ENCODE measurements around the gene XYLT2. TPM values are rescaled to one million over a fixed set of nuclear protein-coding genes. Genes with fewer than 3 reads are reported as not detected.

The XYLT2 gene
- total and polyA plus RNA-seq, 2 donors (not counting 3 experiments of a cell fraction or from before 2014, with no cell fraction given) = 19.1 to 26.6 TPM

DNA sequence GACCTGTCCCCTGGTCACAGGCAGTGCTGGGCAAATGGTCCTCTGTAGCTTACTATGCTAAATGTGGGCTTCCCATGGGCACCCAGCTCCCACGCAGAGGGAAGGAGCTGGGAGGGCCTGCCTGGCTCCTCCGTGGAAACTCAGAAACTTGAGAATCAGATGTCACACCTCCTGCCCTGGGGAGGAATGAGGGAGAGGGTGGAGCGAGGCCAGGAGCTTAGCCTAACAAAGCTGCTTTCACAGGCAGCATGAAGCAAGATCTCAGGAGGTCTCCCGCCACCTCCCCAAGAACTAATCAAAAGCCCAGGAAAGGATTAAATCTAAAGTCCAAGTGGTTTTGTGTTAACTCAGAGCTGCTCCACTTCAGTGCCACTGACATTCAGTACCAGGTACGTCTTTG, 33.6 kb upstream of the XYLT2 start:
- Histone ChIP-seq H3K4me1 (ENCODE audit: control insufficient read depth, extremely low read depth, insufficient read depth, low read length) (no peaks in the 10 kb centered on the region), H2AFZ (ENCODE audit: low read depth, low read length) (no peak overlapping the region), H3K4me2 (ENCODE audit: insufficient read depth, low read length) (no peak overlapping the region), H3K9me1 (replicated peaks; ENCODE audit: control insufficient read depth, extremely low read depth, insufficient read depth, low read length) (no peaks in the 10 kb centered on the region), H3K27me3 (ENCODE audit: control insufficient read depth in 2 of 2, insufficient read depth in 2 of 2, low read length in 2 of 2) (peaks cover 16% of the 10 kb centered on the region in 2 experiments), H3K27ac (ENCODE audit: insufficient read depth, low read depth, low read length) (no peak overlapping the region), H3K36me3 (ENCODE audit: control insufficient read depth in 2 of 2, extremely low read depth in 1 of 2, insufficient read depth in 2 of 2, low read length in 2 of 2) (no peaks in the 10 kb centered on the region), H4K20me1 (replicated peaks; ENCODE audit: control insufficient read depth, extremely low read depth, insufficient read depth, low read length) (no peaks in the 10 kb centered on the region), H3K79me2 (ENCODE audit: control insufficient read depth, insufficient read depth, low read length) (no peaks in the 10 kb centered on the region), H3K9me3 (replicated peaks; ENCODE audit: control insufficient read depth, insufficient read depth, low read length) (no peaks in the 10 kb centered on the region), H3K9ac (replicated peaks; ENCODE audit: extremely low read depth, insufficient read depth, low read length) (no peak overlapping the region), H3K4me3 (replicated peaks in 1 of 3; ENCODE audit: insufficient read depth in 1 of 3, low read depth in 1 of 3, low read length in 3 of 3) (no peak overlapping the region)
- BruUV-seq (replicated peaks) = no TSS peak
- FAIRE-seq (no peak), DNase-seq (ENCODE audit: low read depth, low spot score) (no peak)
- TF ChIP-seq MYC (IDR thresholded peaks at IDR 0.05; ENCODE audit: low read depth, low read length) (no peak), POLR2AphosphoS5 (IDR thresholded peaks at IDR 0.05; ENCODE audit: insufficient read depth, low read depth, low read length) (no peak), POLR2A (IDR thresholded peaks at IDR 0.05; ENCODE audit: low read depth, low read length) (no peak), JUN (IDR thresholded peaks at IDR 0.05; ENCODE audit: borderline replicate concordance, insufficient read depth, insufficient read length, low read depth) (no peak), EZH2 (IDR thresholded peaks at IDR 0.05; ENCODE audit: borderline replicate concordance, low read depth, low read length, severe bottlenecking) (no peak), FOS (IDR thresholded peaks at IDR 0.05; ENCODE audit: borderline replicate concordance, insufficient read depth, low read length) (no peak), GATA2 (IDR thresholded peaks at IDR 0.05; ENCODE audit: insufficient read depth, insufficient read length, low read depth, low read length) (no peak)
- TF ChIP-seq, protein P1, sequence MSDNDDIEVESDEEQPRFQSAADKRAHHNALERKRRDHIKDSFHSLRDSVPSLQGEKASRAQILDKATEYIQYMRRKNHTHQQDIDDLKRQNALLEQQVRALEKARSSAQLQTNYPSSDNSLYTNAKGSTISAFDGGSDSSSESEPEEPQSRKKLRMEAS (IDR thresholded peaks at IDR 0.05; ENCODE audit: insufficient read depth, insufficient read length) = no peak
- TF ChIP-seq, protein P2, sequence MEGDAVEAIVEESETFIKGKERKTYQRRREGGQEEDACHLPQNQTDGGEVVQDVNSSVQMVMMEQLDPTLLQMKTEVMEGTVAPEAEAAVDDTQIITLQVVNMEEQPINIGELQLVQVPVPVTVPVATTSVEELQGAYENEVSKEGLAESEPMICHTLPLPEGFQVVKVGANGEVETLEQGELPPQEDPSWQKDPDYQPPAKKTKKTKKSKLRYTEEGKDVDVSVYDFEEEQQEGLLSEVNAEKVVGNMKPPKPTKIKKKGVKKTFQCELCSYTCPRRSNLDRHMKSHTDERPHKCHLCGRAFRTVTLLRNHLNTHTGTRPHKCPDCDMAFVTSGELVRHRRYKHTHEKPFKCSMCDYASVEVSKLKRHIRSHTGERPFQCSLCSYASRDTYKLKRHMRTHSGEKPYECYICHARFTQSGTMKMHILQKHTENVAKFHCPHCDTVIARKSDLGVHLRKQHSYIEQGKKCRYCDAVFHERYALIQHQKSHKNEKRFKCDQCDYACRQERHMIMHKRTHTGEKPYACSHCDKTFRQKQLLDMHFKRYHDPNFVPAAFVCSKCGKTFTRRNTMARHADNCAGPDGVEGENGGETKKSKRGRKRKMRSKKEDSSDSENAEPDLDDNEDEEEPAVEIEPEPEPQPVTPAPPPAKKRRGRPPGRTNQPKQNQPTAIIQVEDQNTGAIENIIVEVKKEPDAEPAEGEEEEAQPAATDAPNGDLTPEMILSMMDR (IDR thresholded peaks at IDR 0.05; ENCODE audit: extremely low read depth in 1 of 2, insufficient read depth in 1 of 2, low read depth in 1 of 2, low read length in 2 of 2) = no peak
- intact Hi-C loops (cut with micrococcal nuclease) = loop anchor here (5.0 kb wide), 1 partner anchor 585 kb away; no protein-coding TSS in a partner anchor
- CTCF ChIA-PET = interaction anchor here (0.8 to 2.0 kb wide), 5 partner anchors 14 to 112 kb away, joined by 3 to 7 read pairs (median 4); no protein-coding TSS in a partner anchor
- dilution Hi-C loops (cut with MboI; ENCODE audit: extremely low pct_ligation_motif_present, low sequenced_read_pairs) = no loop called here
- POLR2A ChIA-PET = no interaction called here
